G401.6 (cell line): Measurements from ENCODE around the gene NECTIN4.
A peak's percentile ranks its signal among the peaks of the same experiment; 100 is the strongest.
"Not testable (repeated sequence)": the region's sequence is repeated elsewhere in the genome, so short reads cannot be mapped to it uniquely, and the experiment has no call there.

Source experiments
- FAIRE-seq: peaks from 2 replicates; lab custom pipeline; 2012; peaks lifted over from hg19 to GRCh38; lab: Jason Lieb, UNC

NECTIN4 gene

DNA sequence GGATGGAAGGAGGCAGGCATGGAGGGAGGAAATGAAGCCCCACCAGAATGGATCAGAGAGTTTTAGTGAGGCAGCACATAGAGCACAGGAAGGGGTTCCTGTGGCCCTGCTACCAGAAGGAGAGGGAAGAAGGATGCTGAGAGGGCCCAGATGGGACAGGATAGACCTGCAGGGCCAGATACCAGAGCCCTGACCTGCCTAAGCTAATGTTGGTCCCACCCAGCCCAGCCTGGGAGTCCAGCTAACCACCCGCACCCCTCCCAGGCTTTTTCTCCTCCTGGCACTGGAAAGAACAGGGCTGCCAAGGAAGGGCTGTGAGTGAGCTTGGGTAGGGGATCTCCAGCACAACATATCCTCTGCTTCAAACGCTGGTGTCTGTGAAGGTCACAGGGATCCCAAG, 6.9 kb downstream of the NECTIN4 start:
- FAIRE-seq, result no peak

GRCh38 chr1:161081519-161081918, 7.8 kb downstream of the NECTIN4 start:
- FAIRE-seq, result no peak

DNA sequence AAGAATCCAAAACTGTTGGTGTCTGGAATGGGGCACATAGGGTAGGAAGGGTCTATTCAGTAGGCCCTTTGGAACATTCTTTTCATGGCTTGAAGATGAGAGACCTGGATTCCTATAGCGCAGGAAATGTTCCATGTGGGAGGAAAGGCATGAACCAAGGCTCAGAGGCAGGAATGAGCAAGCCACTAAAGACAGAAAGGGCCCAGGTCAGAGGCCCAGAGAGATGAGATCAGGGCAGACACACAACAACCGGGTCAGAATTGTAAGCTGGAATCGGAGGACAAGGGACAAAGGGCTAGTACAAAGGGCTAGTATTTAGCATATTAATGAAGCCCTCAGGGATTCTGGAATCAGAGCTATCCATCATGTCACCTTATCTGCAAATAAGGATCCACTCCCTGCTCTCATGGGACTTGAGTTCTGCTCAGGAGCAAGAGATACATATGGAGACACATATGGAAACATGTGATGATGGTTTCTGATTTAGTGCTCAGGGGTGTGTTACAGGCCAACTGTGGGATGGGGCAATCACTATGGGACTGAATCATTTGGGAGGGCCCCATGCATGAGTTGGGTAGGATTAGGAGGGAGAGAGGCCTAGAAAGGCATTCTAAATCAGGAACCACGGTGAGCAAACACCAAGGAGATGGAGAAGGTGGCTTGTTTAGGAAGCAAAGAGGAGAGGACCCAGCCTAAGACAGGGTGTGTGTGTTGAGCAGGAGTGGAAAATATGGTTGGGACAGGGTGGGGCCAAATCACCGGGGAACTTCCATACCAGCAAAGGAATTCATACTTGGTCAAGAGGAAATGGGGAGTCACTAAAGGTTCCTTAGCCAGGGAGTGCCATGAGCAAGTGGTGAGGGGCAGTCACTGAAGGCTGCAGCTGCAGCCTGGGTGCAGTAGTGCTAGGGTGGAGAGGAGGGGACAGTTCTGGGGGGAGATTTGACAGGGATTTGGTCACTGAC, 8.6 kb downstream of the NECTIN4 start:
- no peak for FAIRE-seq

DNA sequence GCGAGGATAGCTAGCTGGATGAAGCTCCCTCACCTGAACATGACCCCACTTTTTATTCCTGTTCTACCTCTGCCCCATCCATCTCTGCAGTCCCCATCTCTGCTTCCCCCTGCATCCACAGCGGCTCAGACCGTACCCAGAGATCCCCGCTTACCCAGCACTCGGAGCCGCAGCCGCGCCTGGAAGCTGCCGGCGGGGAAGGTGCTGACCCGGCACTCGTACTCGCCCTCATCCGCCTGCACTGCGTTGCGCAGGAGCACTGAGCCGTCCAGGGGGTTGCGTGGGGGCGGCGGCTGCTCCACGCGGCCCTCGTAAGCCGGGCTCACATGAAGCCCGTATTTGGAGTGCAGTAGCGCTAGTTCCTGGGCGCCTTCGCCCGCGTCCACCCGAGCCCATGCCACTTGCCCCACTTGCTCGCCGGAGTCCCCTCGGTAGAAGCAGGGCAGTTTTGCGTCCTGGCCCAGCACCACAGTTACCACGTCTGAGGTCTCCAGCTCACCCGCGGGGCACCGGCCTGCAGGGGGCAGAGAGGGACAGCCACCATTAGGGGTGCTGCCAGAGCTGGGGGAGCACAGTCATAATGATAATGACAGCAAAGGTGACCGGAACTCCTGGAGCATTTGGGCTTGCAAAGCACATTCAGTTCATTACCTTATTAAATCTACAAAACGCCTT, 9.8 kb downstream of the NECTIN4 start:
- no peak for FAIRE-seq

- FAIRE-seq, result no peak
These were observed 11.9 kb downstream of the NECTIN4 start for GRCh38 chr1:161077426-161077825.

GRCh38 chr1:161076410-161076809, 12.9 kb downstream of the NECTIN4 start:
- no peak for FAIRE-seq

DNA sequence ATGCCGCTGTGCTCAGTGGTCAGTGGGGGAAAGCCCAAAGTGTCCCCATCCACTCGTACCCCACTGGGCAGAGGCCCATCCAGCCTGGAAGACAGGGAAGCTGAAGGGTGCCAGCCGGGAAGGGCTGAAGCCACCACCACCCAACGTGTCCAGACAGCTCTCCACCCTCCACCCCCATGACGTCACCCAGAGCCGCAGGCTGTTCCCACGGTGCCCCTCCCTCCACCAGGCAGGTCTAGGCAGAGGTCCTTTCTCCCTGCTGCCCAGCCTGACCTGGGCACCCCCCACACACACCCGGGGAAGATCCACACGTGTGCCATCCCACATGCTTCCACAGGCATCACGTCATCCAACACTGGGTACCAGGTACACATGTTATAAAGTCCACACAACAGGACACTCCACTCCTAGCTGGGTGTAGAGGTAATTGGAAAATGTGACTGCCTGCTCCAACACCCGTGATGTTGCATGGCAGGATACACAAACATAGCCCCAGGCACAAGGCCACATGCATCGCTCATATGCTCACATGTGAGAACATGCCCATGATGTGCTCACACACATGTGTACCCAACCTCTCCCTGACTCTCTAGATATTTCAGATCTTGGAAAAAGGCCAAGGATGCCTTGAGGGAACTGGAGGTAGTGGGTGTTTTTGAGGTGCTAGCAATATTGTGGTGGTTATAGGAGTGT, 14.5 kb downstream of the NECTIN4 start:
- no peak for FAIRE-seq

DNA sequence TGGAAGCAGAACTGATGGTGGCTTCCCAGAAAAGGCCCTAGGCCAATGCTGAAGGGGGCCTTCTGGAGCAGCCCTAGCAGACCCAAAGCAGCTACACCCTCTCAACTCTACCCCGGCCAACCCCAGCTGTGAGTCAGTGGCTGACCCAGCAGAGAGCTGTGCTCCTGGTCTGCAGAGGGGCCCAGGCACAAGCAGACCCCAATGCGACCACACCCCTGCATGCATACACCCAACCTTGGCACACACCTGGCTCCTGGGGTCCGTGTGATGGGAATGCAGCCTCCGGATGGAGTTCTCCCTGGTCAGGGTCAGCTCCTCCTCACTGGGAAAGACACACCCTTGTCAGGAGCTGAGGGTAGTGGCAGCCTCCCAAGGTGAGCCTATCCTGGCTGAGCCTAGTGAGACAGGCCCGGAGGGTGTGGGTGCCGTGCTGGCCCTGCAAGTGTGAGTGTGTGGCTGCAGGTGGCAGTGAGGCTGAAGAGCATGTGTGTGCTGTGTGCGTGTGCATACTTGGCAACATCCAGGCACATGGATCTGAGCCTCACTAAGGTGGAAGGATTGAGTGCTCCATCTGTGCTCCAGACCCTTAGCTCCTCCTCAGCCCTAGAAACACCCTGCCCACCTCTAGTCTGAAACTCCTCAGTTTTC, 15.8 kb downstream of the NECTIN4 start:
- no peak for FAIRE-seq

DNA sequence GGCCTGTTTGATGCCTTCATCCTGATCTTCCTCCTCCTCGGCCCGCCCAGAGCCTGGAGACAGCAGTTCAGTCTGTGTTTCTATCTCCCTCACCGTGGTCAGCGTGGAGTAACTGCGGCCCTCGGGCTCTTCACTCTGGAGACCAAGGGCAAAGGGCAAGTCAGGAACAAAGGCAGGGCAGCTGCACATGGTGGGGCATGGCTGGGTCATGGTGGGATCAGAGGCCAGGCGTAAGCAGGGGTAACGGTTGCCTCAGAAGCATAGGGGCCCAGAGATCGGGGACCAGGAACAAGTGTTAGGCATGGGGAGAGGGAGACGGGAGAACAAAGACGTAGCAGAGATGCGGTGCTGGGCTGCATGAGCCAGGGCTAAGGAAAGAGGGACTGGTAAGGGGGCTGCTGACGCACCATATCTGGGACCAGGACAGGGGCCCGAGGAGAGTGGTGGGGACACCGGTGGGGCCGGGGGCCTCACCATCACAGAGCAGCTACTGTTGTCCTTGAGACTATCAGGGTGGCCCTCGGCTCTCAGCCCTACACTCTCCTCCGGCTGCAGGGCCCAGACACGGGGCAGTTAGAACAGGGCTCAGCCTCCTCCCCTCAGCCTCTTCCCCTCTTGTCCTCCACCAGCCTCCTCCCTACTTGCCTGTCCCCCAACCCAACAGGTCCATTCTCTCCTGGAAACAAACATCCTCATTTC, 16.5 kb downstream of the NECTIN4 start:
- FAIRE-seq, result no peak

DNA sequence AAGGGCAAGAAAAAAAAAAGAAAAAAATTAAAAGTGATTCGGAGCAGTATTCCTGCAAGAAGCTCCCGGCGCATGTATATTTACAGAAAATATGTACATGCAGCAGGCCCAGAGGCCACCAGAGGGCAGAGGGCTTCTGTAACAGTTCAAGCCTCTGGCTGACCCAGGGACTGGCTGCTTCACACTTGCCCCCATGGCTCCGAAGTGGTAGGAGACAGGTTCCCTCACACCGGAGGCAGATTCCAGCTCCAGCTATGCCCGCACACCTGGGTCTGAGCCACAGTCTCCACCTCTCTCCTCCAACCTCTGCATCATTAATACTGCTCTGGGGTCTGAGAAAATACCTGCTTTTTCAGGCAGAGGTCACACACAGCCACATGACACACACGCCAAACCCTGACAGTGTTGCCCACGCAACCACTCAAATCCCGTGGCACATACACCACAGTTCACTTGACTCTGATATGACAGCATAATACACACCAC, 17.4 kb downstream of the NECTIN4 start:
- peak; percentile 30 for FAIRE-seq

DNA sequence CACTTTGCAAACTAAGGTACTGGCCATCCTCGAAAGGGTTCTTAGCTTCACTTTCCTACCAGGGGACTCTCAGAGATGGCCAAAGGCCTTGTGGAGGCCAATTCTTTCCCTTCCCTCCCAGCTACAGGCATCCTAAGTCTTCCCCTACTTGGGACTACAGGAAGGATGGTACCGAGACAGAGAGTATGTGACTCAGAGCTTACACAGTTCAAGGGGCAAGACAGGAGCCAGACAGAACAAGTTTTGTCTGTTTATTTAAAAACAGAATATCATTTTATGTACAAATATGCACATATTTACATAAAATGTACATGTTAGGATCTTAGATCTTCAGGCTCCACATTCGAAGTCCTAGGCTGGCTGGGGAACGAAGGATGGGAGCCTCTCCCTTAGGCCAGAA, 18.6 kb downstream of the NECTIN4 start:
- FAIRE-seq, result no peak

DNA sequence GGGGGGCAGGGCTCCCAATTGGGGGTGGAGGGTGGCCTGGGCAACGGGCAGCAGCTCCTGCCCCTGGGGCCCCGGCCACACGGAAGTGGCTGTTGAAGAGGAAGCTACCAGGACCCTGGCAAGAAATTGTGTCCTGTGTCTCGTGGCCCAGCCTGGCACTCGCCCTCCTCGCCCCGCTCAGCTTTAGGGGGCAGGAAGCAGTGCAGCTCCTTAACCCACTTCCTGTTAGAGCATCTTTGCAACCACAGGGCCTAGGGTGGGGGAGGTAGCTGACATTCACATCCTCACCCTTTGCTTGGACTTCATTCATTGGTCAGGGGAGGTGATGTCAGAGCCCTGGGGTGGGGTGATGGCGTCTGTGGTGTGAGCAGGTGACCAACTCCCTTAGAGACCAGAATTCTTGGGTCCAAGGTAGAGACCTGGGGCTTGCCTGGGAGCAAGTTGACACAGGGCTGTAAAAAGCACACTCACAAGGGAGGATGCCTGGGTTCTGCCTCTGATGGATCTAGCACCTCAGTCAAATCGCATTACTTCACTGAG, 19.6 kb downstream of the NECTIN4 start, which contains the start of gene ARHGAP30:
Gene ARHGAP30 (minus strand): TSS at position 161 of the 540 bp plus-strand sequence. CDS start 267 bp downstream, outside the sequence.
- no peak for FAIRE-seq

DNA sequence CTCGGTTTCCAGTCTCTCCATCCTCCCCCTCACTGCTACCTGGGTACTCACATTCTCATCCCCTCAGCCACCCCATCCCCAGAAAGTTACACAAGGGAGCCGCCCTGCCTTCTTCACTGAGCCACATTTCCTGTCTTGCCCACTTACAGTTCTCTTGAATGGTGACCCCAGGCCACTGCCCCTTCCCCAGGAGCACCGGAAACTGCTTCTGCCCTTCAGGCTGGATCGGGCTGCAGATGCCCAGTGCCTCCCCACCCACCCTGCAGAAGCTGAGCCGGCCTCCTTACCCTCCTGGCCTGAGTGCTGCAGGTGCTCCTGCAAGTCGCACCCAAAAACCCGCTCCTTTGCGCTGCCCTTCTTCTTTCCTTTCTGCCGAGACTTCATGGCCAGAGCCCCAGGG, 20.1 kb downstream of the NECTIN4 start:
- FAIRE-seq, result no peak

GRCh38 chr1:161068306-161069234, 20.8 kb downstream of the NECTIN4 start:
- no peak for FAIRE-seq

DNA sequence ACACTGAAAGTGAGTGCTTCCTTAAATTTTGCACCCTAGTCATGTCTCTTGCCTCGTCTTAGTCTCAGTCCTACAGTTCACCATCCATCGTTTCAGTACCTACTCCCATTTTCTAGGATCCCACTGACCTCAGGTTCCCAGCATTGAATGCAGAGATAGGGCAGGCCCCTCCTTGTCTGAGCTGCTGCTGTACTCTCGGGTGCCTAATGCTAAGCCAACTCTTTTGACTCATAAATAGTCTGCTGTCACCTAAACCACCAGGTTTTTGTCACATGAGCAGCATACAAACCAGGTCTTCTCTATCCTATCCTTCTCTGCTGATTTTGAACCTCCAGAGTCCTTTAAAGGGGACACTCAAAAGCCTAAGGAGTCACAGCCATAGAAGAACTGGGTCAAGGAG, 22.7 kb downstream of the NECTIN4 start:
- no peak for FAIRE-seq

DNA sequence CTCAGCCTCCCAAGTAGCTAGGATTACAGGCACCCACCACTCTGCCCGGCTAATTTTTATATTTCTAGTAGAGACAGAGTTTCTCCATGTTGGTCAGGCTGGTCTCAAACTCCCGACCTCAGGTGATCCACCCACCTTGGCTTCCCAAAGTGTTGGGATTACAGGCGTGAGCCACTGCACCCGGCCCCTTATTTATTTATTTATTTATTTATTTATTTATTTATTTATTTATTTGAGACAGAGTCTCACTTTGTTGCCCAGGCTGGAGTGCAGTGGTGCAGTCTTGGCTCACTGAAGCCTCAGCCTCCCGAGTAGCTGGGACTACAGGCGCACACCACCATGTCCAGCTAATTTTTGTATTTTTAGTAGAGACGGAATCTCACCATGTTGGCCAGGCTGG, 23.7 kb downstream of the NECTIN4 start:
- FAIRE-seq, result not testable (repeated sequence)

- not testable (repeated sequence) for FAIRE-seq
These were observed 25.4 kb downstream of the NECTIN4 start for GRCh38 chr1:161063936-161064335.

DNA sequence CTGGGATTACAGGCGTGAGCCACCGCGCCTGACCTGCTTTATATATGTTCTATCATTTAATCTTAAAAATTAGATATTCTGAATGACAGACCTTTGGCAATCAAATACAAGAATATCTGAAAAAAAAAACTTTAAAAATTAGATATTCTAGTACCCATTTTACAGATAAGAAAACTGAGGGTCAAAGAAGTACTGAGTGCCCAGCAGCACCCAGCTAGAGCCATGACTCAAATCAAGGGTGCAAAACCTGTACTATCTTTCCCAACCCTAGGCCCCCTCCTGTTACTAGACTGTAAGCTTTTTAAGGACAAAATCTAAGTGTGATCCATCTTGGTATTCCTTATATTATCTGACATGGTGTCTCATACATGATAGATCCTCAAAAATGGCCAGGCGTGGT, 27.9 kb downstream of the NECTIN4 start:
- no peak for FAIRE-seq

- no peak for FAIRE-seq
These were observed 30.1 kb downstream of the NECTIN4 start for GRCh38 chr1:161059293-161059692.

DNA sequence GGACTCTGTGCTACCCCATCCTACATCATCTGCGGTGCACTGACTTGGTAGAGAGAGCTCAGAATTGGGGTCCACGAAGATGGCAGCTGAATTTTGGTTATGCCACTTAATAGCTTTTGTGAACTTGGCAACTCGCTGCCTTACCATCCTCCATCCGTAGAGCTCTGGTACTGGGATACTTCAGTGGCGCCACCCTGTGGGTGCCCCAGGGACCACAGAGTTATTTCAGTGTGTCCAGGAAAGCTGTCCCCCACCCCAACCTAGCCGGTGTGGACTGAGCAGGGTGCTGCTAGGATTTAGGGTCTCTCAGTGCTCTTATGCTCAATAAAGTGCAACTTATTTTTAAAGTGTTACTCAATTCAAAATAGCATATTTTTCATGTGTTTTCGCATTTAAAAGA, 34.6 kb downstream of the NECTIN4 start:
- FAIRE-seq, result no peak
